Stimulated activated CD4-positive, alpha-beta T cell treated with anti-CD3 and anti-CD28 coated beads, TNF-alpha, amount 100 ng/mL, for 4 hours (primary cell): ENCODE measurements around the gene MOB3A.
"Not testable (repeated sequence)": the region's sequence is repeated elsewhere in the genome, so short reads cannot be mapped to it uniquely, and the experiment has no call there.

Source experiments
- DNase-seq, 3 experiments: peaks; one replicate each; pipeline ENCODE4 v3.0.0-alpha.2; 2020; ENCODE audit warnings: low read depth in 3 of 3

MOB3A gene

DNA sequence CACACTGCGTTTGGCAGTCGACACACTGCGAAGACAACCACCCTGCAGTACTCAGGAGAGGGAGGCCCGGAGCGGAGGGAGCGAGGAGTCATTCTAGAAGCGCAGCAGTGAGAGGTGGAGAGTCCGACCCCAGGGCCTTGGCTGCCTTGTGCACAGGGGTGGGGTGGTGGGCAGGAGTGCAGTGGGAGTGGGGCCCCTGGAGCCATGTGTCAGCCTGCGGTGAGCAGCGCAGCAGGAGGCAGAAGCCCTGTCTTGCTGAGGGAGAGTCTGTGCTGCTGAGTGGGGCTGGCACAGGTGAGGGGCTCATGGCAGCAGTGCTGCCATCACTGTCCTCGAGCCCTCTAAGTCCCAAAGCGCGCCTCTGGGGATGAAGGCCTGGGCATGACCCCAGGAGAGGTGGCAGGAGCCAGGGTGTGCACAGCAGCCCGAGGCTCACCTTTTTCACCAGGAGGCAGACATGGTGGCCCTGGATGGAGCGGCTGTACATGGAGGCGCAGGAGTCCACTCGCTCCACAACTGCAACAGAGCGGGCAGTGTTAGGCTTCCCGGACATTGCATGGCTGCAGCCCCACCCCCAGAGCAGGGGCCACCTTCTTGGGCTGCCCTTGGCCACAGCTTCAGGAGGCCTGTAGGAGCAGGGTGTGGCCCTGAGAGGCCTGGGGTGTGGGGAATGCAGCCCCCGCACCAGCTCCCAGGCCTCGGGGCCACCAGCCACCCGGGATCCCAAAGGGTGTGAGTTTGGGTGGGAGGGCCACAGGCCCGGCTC, 12.3 kb upstream of the MOB3A start:
- DNase-seq: no peak

- no peak for DNase-seq
Observed at GRCh38 chr19:2103045-2103707, 7.0 kb upstream of the MOB3A start.

DNA sequence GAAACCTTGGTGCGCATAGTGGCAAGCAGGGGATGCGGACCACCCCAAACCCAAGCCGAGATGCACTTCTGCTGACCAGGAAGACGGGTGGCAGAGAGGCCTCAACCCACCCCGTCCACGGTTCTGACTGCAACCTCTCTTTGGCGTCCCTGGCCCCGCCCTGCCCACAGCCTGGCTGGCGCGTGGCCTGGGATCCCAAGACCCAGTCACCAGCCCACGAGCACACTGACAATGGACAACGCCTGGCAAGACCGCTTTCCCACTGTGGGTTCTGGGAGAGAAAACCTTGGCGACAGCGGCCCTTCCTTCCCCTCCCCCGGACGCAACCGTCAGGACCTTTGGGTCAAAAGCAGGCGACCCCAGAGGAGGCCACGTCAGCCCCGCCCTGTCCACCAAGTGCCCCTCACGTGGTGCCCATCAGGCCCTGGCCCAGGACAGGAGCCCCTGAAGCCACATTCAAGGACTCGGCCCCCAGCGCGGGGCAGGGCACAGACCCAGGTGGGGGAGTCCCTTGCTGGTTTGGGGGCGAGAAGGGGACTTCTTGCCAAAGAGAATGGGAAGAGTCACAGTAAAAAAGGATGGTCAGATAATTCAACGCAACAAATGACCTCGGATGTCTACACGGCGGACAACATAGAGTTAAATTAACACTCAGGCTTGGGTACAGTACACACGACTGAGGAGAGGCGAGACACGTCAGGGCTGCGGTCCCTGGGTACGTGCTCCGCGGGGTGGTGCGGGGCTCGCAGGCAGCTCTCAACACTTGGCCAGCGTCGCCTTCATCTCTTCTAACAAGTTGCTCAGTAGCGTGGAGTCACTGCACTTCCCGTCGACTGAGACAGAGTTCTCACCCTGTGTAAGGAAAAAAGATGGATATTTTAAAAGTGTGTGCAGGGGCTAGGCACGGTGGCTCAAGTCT, 5.5 kb upstream of the MOB3A start:
- no peak for DNase-seq

DNA sequence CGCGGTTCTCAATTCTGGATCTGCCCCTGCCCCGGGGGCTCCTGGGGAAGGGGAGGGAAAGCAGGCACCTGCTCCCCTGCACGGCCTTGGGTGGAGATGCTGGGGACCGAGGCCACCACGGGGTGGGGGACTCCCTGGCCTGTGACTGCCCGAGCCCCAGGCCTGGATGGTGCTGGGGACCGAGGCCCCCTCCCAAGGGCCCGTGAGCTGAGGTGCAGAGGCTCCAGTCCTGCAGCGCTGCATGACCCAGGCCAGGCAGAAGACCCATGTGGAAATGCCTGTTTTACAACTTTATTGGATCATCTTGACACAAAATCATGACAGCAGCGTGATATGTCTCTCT, 4.6 kb upstream of the MOB3A start:
- no peak for DNase-seq

GRCh38 chr19:2099937-2100718, 4.0 kb upstream of the MOB3A start:
- DNase-seq: no peak

DNA sequence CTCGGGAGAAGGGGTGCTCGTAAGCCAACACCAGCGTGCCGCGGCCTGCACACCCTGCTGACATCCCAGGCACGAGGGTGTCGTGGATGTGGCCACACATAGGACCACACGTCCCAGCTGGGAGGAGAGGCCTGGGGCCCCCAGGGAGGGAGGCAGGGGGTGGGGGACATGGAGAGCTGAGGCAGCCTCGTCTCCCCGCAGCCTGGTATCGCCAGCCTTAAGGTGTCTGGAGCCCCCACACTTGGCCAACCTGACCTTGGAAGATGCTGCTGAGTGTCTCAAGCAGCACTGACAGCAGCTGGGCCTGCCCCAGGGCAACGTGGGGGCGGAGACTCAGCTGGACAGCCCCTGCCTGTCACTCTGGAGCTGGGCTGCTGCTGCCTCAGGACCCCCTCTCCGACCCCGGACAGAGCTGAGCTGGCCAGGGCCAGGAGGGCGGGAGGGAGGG, 3.0 kb upstream of the MOB3A start:
- DNase-seq: no peak

GRCh38 chr19:2097886-2098327, 1.8 kb upstream of the MOB3A start:
- no peak for DNase-seq

- DNase-seq: peak; percentile 41 to 50 (median 41)
Observed at GRCh38 chr19:2097203-2097885, 1.2 kb upstream of the MOB3A start.

GRCh38 chr19:2096480-2097202, 515 bp upstream of the MOB3A start, which contains the start of gene IZUMO4:
Gene IZUMO4 (plus strand): TSS chr19:2096915. CDS start chr19:2096946, 31 bp downstream.
- DNase-seq: peak; percentile 100

DNA sequence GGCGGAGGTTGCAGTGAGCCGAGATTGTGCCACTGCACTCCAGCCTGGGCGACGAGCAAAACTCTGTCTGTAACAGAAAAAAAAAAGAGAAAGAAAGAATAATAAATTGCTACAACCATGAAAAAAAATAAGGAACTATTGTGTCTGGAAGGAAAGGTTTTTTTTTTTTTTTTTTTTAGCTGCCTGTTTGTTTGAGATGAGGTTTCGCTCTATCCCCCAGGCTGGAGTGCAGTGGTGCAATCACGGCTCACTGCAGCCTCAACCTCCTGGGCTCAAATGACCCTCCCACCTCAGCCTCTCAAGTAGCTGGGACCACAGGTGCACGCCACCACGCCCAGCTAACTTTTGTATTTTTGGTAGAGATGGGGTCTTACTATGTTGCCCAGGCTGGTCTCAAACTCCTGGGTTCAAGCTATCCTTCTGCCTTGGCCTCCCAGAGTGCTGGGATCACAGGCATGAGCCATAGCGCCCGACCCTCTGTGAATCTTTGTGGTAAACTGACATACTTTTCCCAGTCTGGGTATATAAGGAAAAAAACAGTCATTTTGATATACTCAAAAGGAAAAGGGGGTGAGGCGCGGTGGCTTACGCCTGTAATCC, 4.1 kb downstream of the MOB3A start:
- not testable (repeated sequence) for DNase-seq

GRCh38 chr19:2089727-2090053, 6.4 kb downstream of the MOB3A start:
- DNase-seq: no peak

GRCh38 chr19:2089001-2089711, 7.0 kb downstream of the MOB3A start:
- DNase-seq: no peak

DNA sequence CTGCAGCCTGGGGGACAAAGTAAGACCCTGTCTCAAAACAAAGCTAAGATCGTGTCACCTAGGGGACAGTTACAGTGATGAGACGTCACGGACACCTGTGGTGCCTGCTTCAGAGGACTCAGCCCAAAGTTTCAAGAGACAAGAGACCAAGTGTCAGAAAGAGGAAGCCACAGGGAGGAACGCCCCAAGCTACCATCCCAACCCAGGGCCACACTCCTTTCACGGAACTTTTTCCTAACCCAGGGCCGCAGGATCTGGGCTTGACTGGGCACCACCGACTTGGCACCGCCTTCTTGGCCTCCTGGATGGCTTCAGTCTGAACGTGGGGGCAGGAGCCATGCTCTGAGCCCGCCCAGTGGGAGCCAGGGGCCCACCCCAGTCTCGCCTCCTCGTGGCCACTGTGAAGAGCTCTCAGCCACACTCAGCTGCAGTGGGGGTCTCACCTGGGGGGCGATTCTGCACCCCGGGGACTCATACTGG, 8.5 kb downstream of the MOB3A start:
- DNase-seq: no peak

DNA sequence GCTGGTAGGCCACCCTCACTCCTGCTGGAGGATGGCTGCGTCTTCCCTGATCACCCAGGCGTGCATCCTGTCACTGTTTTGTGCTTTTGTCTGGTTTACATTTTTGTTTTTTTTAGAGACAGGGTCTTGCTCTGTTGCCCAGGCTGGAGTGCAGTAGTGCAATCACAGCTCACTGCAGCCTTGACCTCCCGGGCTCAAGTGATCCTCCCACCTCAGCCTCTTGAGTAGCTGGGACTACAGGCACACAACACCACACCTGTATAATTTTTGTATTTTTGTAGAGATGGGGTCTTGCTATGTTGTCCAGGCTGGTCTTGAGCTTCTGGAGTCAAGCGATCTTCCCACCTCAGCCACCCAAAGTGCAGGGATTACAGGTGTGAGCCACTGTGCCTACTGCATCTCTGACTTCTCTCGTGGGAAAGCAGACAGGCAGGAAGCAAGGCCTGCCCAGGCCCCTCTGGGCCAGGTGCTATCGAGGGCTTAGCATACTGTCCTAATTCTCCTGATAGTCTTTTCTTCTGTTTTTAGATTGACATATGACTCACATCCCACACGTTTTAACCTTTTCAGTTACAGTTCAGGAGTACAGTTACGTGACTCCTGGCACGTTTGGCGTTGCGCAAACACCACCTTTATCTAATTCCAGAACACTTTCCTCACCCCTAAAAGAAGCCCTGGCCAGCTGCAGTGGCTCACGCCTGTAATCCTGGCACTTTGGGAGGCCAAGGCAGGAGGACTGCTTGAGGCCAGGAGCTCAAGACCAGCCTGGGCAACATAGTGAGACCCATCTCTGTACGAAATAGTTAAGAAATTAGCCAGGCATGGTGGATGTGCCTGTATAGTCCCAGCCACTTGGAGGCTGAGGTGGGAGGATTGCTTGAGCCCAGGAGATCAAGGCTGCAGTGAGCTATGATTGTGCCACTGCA, 9.2 kb downstream of the MOB3A start:
- DNase-seq: not testable (repeated sequence)

GRCh38 chr19:2084993-2085720, 11.0 kb downstream of the MOB3A start:
- peak; percentile 67 to 91 (median 74) for DNase-seq

GRCh38 chr19:2083174-2083854, 12.8 kb downstream of the MOB3A start:
- peak; percentile 37 to 61 (median 40) for DNase-seq
